COLO829 (cell line): ENCODE results near the gene SDCBP2.

ENCODE experiments used
- DNase-seq: peaks from one replicate; pipeline ENCODE4 v3.0.0; 2012; ENCODE audit warnings: low spot score

The SDCBP2 gene

DNA sequence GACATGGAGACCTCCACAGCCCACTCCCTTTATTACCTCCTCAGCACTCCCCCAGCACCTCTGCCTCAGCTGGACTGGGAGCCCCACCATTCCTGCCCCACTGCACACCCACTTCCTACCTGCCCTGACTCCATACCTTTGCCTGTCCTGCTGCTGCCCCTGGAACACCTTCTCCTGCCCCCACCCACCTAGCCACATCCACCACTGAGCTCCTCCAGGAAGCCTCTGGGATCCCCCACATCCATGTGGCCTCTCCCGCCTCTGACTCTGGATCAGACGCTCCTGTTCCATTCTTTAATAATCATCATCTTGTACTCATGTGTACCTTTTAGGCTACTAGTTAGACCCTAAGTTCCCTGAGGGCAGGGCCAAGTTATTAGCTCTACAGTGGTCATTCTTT lies 2.2 kb upstream of the SDCBP2 start:
- DNase-seq: no peak

DNA sequence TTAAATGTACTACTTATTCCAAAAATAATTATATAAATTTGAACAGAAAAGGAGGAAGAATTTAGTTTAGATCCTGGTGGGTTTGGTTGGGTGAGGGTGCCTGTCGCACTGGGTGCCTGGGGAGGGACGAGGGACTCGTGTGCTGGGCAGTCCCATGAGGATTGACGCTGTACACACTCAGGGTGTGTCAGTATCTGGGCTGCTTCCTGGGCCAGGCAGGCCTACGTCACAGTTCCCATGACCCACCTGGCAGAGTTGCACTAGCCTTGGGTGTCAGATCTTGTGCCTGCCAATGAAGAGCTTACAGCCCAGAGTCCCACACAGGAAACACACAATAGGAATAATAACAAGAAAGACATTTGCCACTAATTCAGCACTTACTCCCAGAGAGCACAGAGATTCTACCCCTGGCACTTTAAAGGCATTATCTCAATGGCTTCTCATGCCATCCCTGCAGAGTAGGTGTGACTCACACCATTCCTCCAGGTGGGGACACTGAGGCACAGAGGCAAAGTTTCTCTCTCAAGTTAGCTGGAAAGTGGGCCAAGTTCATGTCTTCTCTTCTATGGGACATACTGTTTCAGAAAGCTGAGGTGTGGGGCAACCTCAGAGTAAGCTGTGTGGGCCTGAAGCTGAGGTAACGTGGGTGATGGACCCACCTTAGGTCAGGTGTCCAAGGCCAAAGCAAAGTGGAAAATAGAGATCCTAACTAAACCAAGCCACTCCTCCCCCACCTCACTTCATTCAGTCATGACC lies 1.3 kb upstream of the SDCBP2 start:
- DNase-seq: no peak

DNA sequence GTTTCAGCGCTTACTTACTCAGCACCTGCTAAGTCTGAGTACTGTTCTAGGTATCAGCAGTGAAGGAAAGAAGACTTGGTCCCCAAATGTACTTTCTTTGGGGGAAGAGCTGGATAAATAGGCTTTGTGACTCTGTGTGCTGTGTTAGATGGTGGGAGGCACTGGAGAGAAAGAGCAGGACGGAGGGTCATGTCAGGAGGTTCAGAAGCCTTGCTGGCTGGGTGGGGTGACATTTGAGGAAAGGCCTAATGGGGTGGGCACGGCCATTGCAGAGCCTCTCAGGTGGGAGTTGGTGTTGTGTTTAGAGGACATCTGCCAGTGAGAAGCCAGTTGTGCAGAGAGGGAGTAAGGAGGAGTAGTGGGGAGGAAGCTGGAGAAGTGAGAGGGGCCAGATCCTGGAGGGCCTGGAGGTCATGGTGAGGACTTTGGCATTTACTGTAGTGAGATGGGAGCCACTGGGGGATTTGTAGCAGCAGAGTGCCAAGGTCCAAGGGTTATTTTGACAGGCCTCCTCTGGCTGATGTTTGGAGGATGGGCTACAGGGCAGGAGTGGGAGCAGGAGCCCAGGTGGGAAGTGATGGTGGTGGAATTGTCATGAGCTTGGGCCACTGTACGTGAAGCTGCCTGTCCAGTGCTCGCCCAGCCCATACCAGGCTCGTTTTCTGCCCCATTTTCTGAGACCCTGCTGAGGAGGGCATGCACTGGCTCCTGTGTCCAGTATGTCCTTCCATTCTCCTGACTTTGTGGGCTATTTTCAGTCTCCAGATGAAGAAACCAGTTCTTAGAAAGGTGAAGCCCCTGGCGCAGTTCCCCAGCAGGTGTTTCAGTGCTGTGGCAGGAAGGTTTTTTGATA lies 886 bp downstream of the SDCBP2 start:
- no peak for DNase-seq

DNA sequence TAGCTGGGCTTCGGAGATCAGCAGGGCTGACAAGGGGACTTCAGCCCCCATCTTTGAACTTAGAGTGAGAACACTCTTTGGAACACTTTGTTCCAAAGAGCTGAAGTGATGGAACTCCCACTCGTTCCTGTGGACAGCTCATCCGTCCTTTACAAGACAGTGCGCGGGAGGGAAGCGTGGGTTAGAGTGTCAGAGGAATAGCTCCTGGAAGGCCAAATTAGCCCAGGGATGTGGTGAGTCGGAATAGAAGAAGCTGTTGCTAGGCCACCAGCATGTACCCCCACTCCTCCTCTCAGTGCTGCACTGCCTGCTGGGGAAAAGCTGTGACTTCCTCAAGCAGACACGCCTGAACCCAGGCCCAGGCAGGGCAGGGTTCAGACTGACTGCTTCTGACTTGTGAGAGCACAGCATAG lies 1.7 kb downstream of the SDCBP2 start:
- DNase-seq: peak; percentile 57

DNA sequence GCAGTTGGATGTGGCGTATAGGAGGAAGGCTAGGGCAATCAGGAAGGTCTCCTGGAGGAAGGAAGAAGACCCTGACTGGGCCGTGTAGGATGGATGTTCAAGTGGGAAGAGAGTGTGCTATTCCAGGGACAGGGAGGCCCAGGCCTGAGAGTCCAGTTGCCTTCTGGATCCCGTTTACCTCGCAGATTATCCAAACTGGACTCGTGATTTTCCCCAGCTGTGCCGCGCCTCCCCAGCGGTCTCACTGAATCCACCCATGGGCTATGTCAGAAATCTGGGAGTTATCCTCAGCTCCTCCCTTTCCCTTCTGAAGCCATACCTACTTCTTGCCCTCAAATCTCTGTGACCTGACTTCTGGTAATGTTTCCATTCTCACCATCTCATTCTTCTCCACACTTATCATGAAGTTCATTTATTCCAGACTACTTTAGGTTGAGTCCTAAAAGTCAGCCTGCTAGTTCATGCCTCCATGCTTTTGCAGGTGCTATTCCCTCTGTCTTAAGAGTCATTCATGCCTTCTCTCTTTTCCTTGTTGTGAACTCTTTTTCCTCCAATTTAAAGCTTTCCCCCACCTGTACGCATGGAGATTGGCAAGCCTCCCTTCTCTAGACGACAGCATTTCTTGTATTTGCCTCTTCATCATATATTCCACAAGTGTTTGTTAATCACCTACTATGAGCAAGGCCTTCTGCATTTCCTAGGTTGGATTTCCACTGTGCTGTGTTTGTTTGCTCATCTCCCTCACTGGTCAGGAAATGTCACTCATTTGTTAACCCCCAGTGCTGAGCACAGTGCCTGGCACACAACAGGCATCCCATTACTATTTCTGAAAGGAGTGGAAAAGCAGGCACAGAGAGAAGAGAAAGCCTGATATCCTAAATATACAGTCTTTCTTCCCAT lies 2.7 kb downstream of the SDCBP2 start:
- DNase-seq: peak; percentile 39

DNA sequence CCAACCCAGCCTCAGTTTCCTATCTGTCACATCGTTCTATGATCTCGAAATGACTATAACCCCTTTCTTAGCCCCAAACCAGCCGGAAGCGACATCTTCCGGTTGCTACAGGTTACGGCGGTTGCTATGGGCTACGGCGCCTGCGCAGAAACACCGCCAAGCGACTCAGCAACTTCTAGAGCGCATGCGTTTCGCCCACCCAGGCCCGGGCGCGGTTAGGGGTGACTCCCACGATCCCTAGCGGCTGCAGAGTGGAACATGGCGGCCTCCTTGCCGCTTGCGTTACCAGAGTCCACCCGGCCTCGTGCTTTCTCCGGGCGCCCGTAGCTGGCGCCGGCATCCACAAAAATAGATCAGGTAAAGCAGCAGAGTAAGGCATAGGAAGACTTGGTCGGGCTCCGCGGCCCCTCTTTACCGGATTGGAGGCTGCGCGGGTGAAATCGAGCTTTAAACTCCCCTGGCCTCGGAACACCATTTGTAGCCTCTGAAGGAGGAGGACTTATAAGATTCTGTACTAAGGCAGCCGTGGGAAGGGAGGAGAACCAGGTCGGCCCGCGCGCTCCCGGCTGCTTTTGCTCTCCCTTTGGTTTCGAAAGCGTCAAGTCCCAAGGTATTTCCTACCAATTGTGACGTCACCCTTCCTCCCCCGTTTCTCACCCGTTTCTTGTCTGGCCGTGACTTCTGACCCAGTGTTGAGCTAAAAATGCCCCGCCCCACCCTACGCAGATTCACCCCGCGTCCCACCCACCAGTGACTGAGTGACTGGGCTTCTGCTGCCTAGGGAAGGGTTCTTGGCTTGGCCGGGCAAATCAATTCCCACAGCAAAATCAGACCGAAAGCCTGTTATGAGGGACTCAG lies 3.5 kb downstream of the SDCBP2 start:
- peak; percentile 100 for DNase-seq

DNA sequence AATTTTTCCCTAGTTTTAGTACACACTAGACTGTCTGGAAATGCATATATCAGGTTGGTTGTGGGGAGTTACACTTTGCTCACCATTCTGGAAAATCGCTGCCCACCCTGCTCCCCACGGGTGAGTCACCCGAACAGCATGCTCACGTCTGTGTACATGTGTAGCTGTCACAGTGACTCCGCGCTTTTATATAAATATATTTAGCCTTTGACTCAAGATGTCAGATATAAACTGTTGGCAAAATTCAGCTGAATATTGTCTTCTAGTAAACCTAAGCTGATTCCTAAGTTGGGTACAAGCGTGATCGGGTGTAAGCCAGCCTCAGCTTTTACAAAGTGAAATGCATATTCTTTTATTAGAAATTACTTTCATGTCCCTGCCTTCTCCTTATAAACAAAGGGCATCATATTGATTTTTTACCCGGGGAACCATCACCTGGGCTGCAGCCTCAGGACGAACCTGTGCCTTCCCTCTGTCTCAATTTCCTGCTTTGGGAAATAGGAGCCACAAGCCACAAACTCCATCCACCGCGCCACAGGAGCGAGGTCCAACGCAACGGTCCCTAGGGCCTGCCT lies 4.3 kb downstream of the SDCBP2 start:
- no peak for DNase-seq

DNA sequence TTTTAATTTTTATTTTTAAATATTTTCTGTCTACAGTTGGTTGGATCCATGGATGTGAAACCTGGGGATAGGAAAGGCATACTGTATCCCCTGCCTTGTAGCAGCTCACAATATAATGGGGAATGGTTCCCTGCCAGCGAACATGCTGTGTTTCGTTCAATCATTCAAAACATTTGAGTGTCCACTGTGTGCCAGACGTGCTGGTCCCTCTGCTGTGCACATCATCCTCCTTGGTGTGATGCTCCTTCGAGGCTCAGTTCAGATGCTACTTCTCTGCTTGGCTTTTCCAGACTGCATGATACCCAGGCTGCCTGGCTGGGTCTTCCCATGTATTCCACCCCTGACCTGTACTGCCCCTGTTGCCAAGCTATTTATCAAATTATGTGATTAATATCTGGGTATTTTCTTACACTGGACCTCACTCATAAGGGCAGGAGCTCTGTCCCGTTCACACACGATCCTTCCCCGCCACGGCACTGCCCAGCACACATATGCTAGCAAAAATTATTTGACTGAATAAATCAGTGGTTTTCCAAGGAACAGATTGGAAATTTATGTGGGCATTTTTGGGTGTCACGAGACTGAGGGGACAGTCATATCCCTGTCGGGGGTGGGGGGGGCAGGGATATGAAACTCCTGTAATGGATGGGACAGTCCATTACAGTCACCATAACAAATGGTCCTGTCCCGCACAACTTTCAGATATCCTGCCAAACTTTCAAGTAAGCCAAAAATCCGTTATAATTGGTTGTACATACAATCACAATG lies 4.9 kb downstream of the SDCBP2 start:
- DNase-seq: no peak

DNA sequence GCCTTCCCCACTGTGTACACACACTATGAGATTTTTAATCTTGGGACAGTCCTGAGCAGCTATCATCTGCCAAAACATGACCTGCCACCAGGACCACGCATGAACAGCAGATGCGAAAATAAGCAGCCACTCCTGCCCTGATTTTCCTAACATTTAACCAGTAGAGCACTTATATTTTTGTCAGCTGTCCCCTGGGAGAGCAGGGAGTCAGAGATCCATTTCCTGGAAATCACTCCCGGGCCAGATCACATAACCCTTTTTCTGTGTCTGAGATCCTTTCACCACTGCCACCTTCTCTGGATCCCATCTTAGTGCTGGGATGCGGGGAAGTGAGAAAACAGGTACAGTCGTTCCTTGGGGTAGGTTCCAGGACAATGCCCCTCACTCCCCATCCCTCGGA lies 5.7 kb downstream of the SDCBP2 start:
- no peak for DNase-seq

DNA sequence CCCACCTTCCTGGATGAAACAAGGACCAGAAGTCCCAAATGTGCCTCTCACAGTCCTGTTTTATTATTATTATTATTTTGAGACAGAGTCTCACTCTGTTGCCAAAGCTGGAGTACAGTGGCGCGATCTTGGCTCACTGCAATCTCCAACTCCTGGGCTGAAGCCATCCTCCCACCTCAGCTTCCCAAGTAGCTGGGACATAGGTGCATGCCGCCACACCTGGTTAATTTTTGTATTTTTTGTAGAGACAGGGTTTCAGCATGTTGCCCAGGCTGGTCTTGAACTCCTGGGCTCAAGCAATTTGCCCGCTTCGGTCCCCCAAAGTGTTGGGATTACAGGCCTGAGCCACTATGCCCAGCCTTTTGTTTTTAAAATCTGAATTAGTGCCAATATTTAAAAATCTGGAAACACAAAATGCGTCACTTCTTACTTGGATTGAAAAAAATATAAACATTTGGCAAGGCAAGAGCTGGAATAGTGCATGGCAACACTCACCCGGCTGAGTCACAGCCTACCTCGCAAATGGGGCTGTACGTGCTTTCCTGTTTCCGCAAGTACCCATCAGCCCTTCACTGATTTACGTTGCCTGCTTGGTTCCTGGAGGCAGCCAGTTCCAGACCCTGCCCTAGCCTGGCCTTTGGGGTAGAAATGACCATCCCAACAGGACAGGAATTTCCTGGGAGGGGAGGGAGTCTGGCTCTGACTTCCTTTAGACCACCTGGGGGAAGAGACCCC lies 6.3 kb downstream of the SDCBP2 start:
- no peak for DNase-seq

DNA sequence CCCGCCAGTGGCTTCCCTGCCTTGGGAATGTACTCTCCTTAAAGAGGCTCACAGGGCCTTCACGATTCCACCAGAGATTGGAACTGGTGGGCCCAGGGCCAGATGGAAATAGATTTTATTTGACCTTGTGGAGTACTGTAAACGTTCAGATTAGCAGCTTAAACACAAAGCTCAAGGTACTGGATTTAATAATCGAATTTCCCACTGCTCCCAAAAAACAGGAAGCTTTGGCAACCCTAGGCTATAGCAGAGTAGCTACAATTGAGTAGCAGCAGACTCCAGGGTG lies 7.3 kb downstream of the SDCBP2 start:
- DNase-seq: no peak

DNA sequence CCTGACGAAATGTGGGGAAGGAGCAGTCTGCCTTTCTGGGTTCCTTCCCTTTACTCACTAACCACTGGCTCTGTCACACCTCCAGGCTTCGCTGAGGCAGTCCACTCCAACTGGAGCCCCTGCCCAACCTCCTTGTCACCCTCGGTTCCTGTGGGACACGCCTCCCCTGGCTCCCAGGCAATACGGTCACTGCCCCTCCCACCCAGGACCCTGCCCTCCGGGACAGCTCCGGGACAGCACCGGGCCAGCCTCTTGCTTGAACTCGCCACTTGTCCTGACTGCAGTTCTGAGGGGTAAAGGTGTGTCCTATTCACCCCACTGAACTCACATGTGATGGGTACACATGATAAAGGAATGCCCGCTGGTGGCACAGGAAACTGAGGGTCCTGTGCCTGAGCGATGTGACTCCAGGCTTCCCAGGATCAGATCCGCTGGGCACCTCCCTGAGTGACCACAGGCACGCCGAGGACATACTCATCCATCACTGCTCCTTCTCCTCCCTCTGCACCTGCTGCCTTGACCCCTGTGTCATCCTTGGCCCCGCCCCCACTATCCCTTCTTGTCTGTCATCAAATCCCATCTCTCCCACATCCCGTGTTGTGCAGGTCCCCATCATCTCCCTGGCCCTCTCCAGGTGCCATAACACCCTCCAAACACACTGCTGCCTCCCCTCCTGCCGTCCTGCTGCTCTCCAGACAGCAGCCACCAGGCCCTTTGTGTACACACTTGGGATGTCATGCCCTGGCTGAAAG lies 7.9 kb downstream of the SDCBP2 start:
- DNase-seq: no peak

DNA sequence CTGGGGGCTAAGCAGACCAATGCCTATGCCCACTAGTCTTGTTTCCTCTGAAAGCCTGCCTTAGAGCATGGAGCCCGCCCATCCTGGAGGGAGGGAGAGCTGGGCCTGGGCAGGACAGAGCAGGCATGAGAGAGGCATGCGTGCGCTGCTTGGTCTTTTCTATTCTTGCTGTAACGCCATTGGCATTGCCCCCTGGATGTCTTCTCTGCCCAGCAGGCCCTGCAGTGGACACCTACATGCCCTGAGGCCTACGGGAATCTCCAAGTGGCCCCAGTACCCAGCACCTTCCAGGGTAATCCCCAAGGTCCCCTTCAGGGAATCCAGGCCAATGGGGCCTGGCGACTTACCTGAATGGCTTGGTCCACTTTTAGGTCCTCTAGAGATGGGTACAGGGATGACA lies 8.9 kb downstream of the SDCBP2 start:
- DNase-seq: no peak

DNA sequence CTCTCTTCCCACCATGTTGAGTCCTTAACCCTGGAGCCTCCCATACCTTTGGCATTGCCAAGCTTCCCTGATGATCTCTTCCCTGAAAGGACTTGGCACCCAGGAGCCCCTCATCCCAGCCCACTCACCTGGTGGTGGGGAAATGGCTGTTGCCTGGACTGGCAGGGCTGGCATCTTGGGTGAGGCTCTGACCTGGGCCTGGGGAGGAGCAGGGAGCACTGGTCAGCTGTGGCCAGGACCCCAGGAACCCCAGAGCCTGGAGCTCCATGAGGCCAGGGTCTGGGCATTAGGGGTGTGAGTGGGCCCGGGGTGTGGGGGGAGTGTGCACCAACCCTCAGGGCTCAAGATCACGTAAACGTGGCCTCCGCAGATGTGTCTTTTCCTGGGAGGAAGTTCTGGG lies 9.5 kb downstream of the SDCBP2 start:
- no peak for DNase-seq

DNA sequence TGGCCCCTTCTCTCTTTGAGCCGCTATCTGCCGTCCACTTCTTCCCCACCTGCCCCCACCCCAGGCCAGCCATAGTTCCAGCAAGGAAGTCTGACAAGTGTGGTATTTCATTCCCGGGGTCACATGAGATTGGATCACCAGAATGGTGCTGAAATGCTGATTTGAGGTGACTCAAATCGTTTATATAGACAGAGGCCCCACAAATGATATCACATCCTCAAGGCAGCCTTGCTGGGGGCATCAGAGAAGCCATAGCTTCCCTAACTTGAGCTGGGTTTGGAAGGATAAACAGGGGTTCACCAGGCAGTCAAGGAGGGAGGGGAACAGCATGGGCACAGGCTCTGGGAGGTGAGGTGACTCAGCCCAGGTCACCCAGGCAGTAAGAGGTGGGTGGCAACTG lies 9.9 kb downstream of the SDCBP2 start:
- DNase-seq: no peak

DNA sequence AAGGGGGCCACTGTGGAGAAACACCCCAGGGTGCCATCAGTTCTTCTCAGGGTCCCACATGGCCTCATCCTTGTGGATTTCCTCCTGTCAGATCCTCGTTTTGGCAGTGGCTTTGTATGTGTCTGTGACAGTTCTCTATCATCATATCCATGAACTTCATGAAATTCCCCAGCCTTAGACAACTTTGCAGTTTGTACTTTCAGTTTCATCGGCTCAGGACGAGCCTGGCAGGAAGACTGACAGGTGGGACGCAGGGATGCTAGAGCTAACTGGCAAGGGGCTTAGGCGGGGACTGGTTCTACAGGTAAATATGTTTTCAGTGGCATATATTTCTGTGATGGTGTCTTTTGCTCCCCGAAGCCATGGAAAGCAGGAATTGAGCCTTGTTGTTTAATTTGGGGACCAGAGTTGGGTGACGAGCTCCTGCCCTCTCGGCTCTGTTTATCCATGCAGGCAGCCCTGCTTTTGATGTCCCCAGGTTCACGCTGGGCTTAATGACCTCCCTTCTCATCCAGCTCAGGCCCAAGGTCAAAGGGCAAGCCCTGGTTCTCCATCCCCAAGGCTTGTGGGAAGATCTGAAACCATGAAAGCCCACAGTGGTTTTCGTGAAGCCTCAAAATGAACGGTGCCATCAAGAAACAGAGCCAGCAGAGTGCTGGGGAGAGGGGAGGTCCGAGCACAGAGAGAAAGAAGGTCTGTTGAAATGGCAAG lies 11.2 kb downstream of the SDCBP2 start:
- DNase-seq: no peak

DNA sequence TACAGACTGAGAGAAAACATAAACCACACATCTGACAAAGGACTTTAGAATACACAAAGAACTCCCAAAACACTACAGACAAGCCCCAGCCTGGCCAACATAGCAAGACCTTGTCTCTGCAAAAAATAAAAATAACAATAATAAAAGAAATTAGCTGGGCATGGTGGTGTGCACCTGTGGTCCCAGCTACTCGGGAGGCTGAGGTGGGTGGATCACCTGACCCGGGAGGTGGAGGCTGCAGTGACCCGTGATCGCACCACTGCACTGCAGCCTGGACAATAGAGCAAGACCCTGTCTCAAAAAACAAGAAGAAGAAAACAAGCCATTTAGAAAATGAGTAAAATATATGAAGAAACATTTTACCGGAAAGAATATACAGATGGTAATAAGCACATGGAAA lies 13.1 kb downstream of the SDCBP2 start:
- DNase-seq: no peak

DNA sequence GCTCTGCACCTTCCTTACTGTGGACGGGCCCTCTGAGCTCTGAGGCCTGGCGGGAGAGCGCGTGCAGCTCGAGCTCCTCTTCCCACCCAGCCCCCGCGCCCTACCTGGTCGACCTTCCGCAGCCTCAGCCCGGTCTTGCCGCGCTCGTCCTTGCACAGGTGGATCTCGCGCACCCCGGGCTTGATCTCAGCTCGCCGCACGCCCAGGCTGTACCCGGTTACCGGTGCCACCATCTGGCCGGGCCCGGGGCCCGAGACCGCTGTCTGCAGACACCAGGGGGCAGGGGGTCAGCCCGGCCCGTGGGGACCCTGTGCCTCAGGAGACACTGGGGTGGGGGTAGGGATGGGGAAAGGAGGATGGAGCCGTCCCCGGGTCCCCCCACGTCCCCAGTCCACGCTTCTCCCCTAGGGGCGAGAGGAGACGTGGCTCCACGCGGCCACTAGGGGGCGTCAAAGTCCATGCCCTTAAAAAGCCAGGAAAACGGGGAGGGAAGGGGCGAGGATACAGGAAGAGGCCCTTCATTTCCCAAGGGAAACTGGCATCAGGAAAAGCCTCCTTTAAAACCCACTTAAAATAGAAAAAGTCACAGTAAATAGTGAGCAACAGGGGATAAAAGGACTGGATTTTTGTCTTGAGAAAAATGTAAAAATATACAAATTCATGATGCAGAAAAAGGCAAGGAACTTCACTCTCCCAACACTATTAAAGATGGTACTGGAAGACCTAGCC lies 15.5 kb downstream of the SDCBP2 start:
- peak; percentile 80 for DNase-seq
